Measurements from ENCODE around the gene MTOR. TPM values are rescaled to one million over a fixed set of nuclear protein-coding genes. Genes with fewer than 3 reads are reported as not detected.
"Not testable (repeated sequence)": the region's sequence is repeated elsewhere in the genome, so short reads cannot be mapped to it uniquely, and the experiment has no call there.

The MTOR gene
- total RNA-seq: 10 to 100 TPM; 27.5 to 61.0 (median 33.1) TPM

GRCh38 chr1:11262171-11263049 lies at the start of gene MTOR:
TSS of gene MTOR (minus strand) at chr1:11262551. CDS start at chr1:11259409, 3,142 bp downstream.
- H3K4me1 ChIP-seq: peaks cover 12 to 23% (median 18%) of the 10 kb centered on the region in 4 donors
- no peaks in the 10 kb centered on the region for H3K27me3 ChIP-seq
- ATAC-seq (ENCODE audit: low FRiP score in 2 of 2) (peak; percentile 99), DNase-seq (peak; percentile 93 to 100)
- 0 to 1% methylated on average over 27 to 48 of the region's 60 CpGs for WGBS, 2 donors
- peak within 1 kb of the TSS; percentile 81 to 89 (median 86) for H3K27ac ChIP-seq
- H3K9me3 ChIP-seq: no peaks in the 10 kb centered on the region
- TF ChIP-seq EP300 (IDR thresholded peaks at IDR 0.05) (no peak), CTCF (IDR thresholded peaks at IDR 0.05) (peak in 1 of 6 experiments; percentile 23), POLR2AphosphoS5 (IDR thresholded peaks at IDR 0.05) (peak; percentile 58 to 63), POLR2A (IDR thresholded peaks at IDR 0.05) (peak in 2 of 4 donors; percentile 47 to 71)
- H3K36me3 ChIP-seq: peaks cover 16 to 22% (median 20%) of the 10 kb centered on the region in 4 donors
- H3K4me3 ChIP-seq: peak within 1 kb of the TSS; percentile 89 to 100 (median 94)

- ATAC-seq (ENCODE audit: low FRiP score in 2 of 2) (no peak), DNase-seq (no peak)
- no peak for TF ChIP-seq POLR2AphosphoS5 (IDR thresholded peaks at IDR 0.05)
- no peak for TF ChIP-seq EP300 (IDR thresholded peaks at IDR 0.05)
- TF ChIP-seq POLR2A (IDR thresholded peaks at IDR 0.05): no peak
- no peak for TF ChIP-seq CTCF (IDR thresholded peaks at IDR 0.05)
- no peaks in the 10 kb centered on the region for H3K9me3 ChIP-seq
- H3K27me3 ChIP-seq: no peaks in the 10 kb centered on the region
- no peak overlapping the region for H3K27ac ChIP-seq
- H3K36me3 ChIP-seq: no peaks in the 10 kb centered on the region
- H3K4me3 ChIP-seq: no peak overlapping the region
- 92 to 94% methylated on average over 7 of the region's 7 CpGs for WGBS, 2 donors
- peaks cover 0 to 6% (median 0%) of the 10 kb centered on the region in 4 donors for H3K4me1 ChIP-seq
Observed at GRCh38 chr1:11309385-11309784, 47.0 kb upstream of the MTOR start.

- TF ChIP-seq POLR2AphosphoS5 (IDR thresholded peaks at IDR 0.05): no peak
- no peak for TF ChIP-seq CTCF (IDR thresholded peaks at IDR 0.05)
- no peak for TF ChIP-seq POLR2A (IDR thresholded peaks at IDR 0.05)
- no peak for TF ChIP-seq EP300 (IDR thresholded peaks at IDR 0.05)
Observed at GRCh38 chr1:11308699-11309224, 46.4 kb upstream of the MTOR start.

GRCh38 chr1:11307852-11308251 lies 45.5 kb upstream of the MTOR start:
- ATAC-seq (ENCODE audit: low FRiP score in 2 of 2): no peak

More at GRCh38 chr1:11308699-11309224, 46.4 kb upstream of the MTOR start:
- H3K4me1 ChIP-seq: peaks cover 0 to 6% (median 0%) of the 10 kb centered on the region in 4 donors
- H3K4me3 ChIP-seq: no peak overlapping the region
- no peaks in the 10 kb centered on the region for H3K36me3 ChIP-seq
- ATAC-seq (ENCODE audit: low FRiP score in 2 of 2): no peak
- no peaks in the 10 kb centered on the region for H3K9me3 ChIP-seq
- H3K27me3 ChIP-seq: no peaks in the 10 kb centered on the region
- WGBS, 2 donors: 89 to 92% methylated on average over 4 to 6 of the region's 6 CpGs
- H3K27ac ChIP-seq: no peak overlapping the region
- no peak for DNase-seq

GRCh38 chr1:11305516-11305915 lies 43.2 kb upstream of the MTOR start:
- H3K4me1 ChIP-seq; H3K27me3 ChIP-seq; H3K4me3 ChIP-seq; H3K9me3 ChIP-seq; ATAC-seq (ENCODE audit: low FRiP score in 2 of 2); H3K36me3 ChIP-seq; H3K27ac ChIP-seq: not testable (repeated sequence)
- peak in 1 of 2 donors; percentile 70 for DNase-seq
- WGBS, 2 donors: 79 to 93% methylated on average over 9 to 22 of the region's 29 CpGs

More at GRCh38 chr1:11307852-11308251, 45.5 kb upstream of the MTOR start:
- Histone ChIP-seq H3K4me3 (no peak overlapping the region), H3K27ac (no peak overlapping the region), H3K27me3 (no peaks in the 10 kb centered on the region), H3K36me3 (no peaks in the 10 kb centered on the region), H3K9me3 (no peaks in the 10 kb centered on the region), H3K4me1 (peaks cover 0 to 6% (median 0%) of the 10 kb centered on the region in 4 donors)
- TF ChIP-seq POLR2A (IDR thresholded peaks at IDR 0.05): no peak
- no peak for TF ChIP-seq CTCF (IDR thresholded peaks at IDR 0.05)
- TF ChIP-seq EP300 (IDR thresholded peaks at IDR 0.05): no peak
- no peak for TF ChIP-seq POLR2AphosphoS5 (IDR thresholded peaks at IDR 0.05)
- 77 to 79% methylated on average over 3 of the region's 3 CpGs for WGBS, 2 donors
- DNase-seq: no peak
